ENCODE results near the gene TEPSIN. TPM values are rescaled to one million over a fixed set of nuclear protein-coding genes. Genes with fewer than 3 reads are reported as not detected.

The TEPSIN gene
- total and polyA plus RNA-seq, 2 of the 13 experiments (the other 11 are each of a cell fraction or from before 2014, with no cell fraction given) = 16.1 to 18.8 TPM

DNA sequence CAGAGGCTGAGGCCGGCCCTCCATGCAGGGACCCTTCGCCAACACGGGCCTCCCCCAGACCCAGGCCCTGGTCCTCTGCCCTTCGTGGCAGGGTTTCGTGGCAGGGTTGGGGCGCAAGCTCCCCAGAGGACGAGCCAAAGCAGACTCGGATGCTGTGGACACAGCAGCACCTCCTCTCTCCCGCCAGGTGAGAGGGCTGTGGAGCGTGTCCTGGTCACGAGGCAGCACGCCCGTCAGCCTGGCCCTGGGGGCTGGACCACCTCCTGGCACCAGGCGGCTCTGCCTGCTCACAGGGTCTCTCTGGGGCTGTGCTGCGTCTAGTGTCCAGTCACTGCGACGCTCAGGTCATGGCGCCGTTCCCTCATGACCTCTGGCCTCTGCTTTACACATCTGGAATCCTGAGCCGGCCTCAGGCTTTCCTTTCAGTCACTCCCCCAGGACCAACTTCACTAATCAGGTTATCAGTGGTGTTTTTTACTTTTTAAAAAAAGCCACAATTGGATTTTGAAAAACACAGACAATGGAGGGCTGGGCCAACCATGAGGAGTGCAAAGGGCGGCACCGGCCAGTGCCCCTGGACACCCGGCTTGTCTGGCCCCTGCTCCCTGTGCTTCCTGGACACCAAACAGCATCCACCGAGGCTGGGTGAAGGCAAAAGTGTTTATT lies 5.6 kb upstream of the TEPSIN start:
- no TSS peak for BruUV-seq (replicated peaks)
- Histone ChIP-seq H3K27me3 (ENCODE audit: control insufficient read depth in 1 of 2, insufficient read depth in 2 of 2, low read length in 2 of 2) (no peaks in the 10 kb centered on the region), H2AFZ (ENCODE audit: low read length) (no peak overlapping the region), H3K27ac (ENCODE audit: extremely low read length, insufficient read depth, low read length) (peak overlapping the region; percentile 53), H3K4me1 (ENCODE audit: insufficient read depth, low read length) (peaks cover 35% of the 10 kb centered on the region), H3K9ac (ENCODE audit: insufficient read depth, low read depth, low read length) (peak overlapping the region; percentile 31), H3K36me3 (replicated peaks in 1 of 2; ENCODE audit: control insufficient read depth in 1 of 2, insufficient read depth in 2 of 2, low read length in 2 of 2) (peaks cover 4 to 6% of the 10 kb centered on the region in 2 experiments; a peak in 2 of 5 replicates), H3K4me3 (replicated peaks in 1 of 3; ENCODE audit: insufficient read depth in 1 of 3, low read depth in 2 of 3, low read length in 3 of 3) (peak overlapping the region in 1 of 3 experiments; percentile 41; a peak in 1 of 6 replicates), H4K20me1 (ENCODE audit: insufficient read depth, low read length) (peaks cover 4% of the 10 kb centered on the region; the same call in 1 of the 2 replicates), H3K4me2 (ENCODE audit: low read depth, low read length) (peak overlapping the region; percentile 57), H3K79me2 (ENCODE audit: insufficient read depth, low read length) (peaks cover 19% of the 10 kb centered on the region), H3K9me3 (ENCODE audit: low read length) (no peaks in the 10 kb centered on the region)
- FAIRE-seq (no peak), ATAC-seq (peak; percentile 19), DNase-seq (ENCODE audit: low spot score) (no peak)
- ChIA-PET CTCF (ENCODE audit: low intra/inter-chr PET ratio, low total read pairs) (no interaction called here), POLR2A (interaction anchor here (0.9 kb wide), 1 partner anchor 152 kb away, joined by 3 read pairs; no protein-coding TSS in a partner anchor)
- in situ Hi-C loops (cut with HindIII; ENCODE audit: extremely low pct_ligation_motif_present, low pct_unique_long_range_greater_than_20kb) = no loop called here
- WGBS (ENCODE audit: low lambda C conversion rate) = 65% methylated on average over 18 of the region's 24 CpGs
- intact Hi-C loops (cut with micrococcal nuclease; ENCODE audit: unreplicated experiment) = no loop called here
- TF ChIP-seq ZNF747 (CRISPR knock-in tag; IDR thresholded peaks at IDR 0.05; ENCODE audit: borderline replicate concordance) (no peak), CBX2 (IDR thresholded peaks at IDR 0.05; ENCODE audit: low read depth, low read length) (no peak), CBX2 (CRISPR knock-in tag; IDR thresholded peaks at IDR 0.05; ENCODE audit: low read depth) (no peak), SP5 (CRISPR knock-in tag; IDR thresholded peaks at IDR 0.05; ENCODE audit: borderline replicate concordance, low read depth) (no peak), FOSL2 (CRISPR knock-in tag; IDR thresholded peaks at IDR 0.05) (no peak), ZNF607 (CRISPR knock-in tag; IDR thresholded peaks at IDR 0.05; ENCODE audit: borderline replicate concordance) (no peak)
- TF ChIP-seq, protein P1, sequence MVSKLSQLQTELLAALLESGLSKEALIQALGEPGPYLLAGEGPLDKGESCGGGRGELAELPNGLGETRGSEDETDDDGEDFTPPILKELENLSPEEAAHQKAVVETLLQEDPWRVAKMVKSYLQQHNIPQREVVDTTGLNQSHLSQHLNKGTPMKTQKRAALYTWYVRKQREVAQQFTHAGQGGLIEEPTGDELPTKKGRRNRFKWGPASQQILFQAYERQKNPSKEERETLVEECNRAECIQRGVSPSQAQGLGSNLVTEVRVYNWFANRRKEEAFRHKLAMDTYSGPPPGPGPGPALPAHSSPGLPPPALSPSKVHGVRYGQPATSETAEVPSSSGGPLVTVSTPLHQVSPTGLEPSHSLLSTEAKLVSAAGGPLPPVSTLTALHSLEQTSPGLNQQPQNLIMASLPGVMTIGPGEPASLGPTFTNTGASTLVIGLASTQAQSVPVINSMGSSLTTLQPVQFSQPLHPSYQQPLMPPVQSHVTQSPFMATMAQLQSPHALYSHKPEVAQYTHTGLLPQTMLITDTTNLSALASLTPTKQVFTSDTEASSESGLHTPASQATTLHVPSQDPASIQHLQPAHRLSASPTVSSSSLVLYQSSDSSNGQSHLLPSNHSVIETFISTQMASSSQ (IDR thresholded peaks at IDR 0.05; ENCODE audit: low read depth) = no peak
- TF ChIP-seq, protein P1 (CRISPR knock-in tag; IDR thresholded peaks at IDR 0.05; ENCODE audit: borderline replicate concordance) = peak; percentile 53; the same call in 1 of the 2 replicates
- TF ChIP-seq, protein P2, sequence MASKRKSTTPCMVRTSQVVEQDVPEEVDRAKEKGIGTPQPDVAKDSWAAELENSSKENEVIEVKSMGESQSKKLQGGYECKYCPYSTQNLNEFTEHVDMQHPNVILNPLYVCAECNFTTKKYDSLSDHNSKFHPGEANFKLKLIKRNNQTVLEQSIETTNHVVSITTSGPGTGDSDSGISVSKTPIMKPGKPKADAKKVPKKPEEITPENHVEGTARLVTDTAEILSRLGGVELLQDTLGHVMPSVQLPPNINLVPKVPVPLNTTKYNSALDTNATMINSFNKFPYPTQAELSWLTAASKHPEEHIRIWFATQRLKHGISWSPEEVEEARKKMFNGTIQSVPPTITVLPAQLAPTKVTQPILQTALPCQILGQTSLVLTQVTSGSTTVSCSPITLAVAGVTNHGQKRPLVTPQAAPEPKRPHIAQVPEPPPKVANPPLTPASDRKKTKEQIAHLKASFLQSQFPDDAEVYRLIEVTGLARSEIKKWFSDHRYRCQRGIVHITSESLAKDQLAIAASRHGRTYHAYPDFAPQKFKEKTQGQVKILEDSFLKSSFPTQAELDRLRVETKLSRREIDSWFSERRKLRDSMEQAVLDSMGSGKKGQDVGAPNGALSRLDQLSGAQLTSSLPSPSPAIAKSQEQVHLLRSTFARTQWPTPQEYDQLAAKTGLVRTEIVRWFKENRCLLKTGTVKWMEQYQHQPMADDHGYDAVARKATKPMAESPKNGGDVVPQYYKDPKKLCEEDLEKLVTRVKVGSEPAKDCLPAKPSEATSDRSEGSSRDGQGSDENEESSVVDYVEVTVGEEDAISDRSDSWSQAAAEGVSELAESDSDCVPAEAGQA (IDR thresholded peaks at IDR 0.05; ENCODE audit: low read depth) = 0 out of 2 replicates have a peak, but pooled peaks have one; percentile 17
- TF ChIP-seq, protein P2 (CRISPR knock-in tag; IDR thresholded peaks at IDR 0.05; ENCODE audit: borderline replicate concordance) = 0 out of 2 replicates have a peak, but pooled peaks have one; percentile 10
- TF ChIP-seq, protein P3, sequence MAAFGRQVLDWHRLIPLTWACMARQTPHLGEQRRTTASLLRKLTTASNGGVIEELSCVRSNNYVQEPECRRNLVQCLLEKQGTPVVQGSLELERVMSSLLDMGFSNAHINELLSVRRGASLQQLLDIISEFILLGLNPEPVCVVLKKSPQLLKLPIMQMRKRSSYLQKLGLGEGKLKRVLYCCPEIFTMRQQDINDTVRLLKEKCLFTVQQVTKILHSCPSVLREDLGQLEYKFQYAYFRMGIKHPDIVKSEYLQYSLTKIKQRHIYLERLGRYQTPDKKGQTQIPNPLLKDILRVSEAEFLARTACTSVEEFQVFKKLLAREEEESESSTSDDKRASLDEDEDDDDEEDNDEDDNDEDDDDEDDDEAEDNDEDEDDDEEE (CRISPR knock-in tag; IDR thresholded peaks at IDR 0.05) = no peak
- TF ChIP-seq, protein P4, sequence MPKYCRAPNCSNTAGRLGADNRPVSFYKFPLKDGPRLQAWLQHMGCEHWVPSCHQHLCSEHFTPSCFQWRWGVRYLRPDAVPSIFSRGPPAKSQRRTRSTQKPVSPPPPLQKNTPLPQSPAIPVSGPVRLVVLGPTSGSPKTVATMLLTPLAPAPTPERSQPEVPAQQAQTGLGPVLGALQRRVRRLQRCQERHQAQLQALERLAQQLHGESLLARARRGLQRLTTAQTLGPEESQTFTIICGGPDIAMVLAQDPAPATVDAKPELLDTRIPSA (CRISPR knock-in tag; IDR thresholded peaks at IDR 0.05; ENCODE audit: borderline replicate concordance) = no peak
